ENCODE data around the gene LBX2.
A peak's percentile ranks its signal among the peaks of the same experiment; 100 is the strongest.
"Not testable (repeated sequence)": the region's sequence is repeated elsewhere in the genome, so short reads cannot be mapped to it uniquely, and the experiment has no call there.

The LBX2 gene

GRCh38 chr2:74471332-74472065 is 27.9 kb downstream of the LBX2 start:
- H3K9ac ChIP-seq (ENCODE audit: low read depth in 1 of 2, low read length in 2 of 2): peak overlapping the region; percentile 96 to 97
- no peaks in the 10 kb centered on the region for H3K9me3 ChIP-seq (ENCODE audit: control insufficient read depth in 1 of 2, low read length in 2 of 2)
- no peaks in the 10 kb centered on the region for H3K27me3 ChIP-seq (ENCODE audit: control insufficient read depth in 1 of 2, insufficient read depth in 2 of 2, low read length in 2 of 2)
- peaks cover 9 to 24% of the 10 kb centered on the region in 2 donors for H3K4me1 ChIP-seq (ENCODE audit: control insufficient read depth in 1 of 2, insufficient read depth in 2 of 2, low read length in 2 of 2)
- H3K27ac ChIP-seq (ENCODE audit: low read depth, low read length): peak overlapping the region; percentile 86
- H3K4me3 ChIP-seq (ENCODE audit: low read depth in 1 of 2, low read length in 2 of 2): peak overlapping the region; percentile 93 to 98
- H3K36me3 ChIP-seq (ENCODE audit: control insufficient read depth in 1 of 2, insufficient read depth in 2 of 2, low read length in 2 of 2): peaks cover 14 to 16% of the 10 kb centered on the region in 2 donors

GRCh38 chr2:74470742-74471141 is 28.7 kb downstream of the LBX2 start:
- Histone ChIP-seq H3K4me1 (ENCODE audit: control insufficient read depth in 1 of 2, insufficient read depth in 2 of 2, low read length in 2 of 2) (peaks cover 13 to 24% of the 10 kb centered on the region in 2 donors), H3K36me3 (ENCODE audit: control insufficient read depth in 1 of 2, insufficient read depth in 2 of 2, low read length in 2 of 2) (peaks cover 14 to 16% of the 10 kb centered on the region in 2 donors)
- H3K27ac ChIP-seq (ENCODE audit: low read depth, low read length); H3K27me3 ChIP-seq (ENCODE audit: control insufficient read depth in 1 of 2, insufficient read depth in 2 of 2, low read length in 2 of 2); H3K4me3 ChIP-seq (ENCODE audit: low read depth in 1 of 2, low read length in 2 of 2); H3K9ac ChIP-seq (ENCODE audit: low read depth in 1 of 2, low read length in 2 of 2); H3K9me3 ChIP-seq (ENCODE audit: control insufficient read depth in 1 of 2, low read length in 2 of 2): not testable (repeated sequence)

DNA sequence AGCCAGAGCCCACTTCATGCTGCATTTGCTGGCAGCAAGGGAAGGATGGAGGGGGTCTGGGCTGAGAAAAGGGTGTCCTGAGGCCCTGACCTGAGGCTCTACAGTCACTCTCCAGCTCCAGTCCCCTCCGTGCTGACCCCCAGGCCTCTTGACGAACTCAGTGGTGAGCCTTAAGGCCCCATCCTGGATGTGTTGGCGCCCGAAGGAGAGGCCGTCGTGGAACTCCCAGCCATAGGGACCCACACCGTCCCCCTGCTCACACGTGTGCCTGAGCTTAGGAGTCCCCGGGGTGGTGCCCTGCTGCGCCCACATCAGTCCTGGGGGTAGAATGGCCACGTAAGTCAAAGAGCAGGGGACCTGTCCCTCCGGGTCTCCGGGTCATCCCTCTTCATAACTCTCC is 35.0 kb downstream of the LBX2 start:
- peak overlapping the region; percentile 68 for H3K27ac ChIP-seq (ENCODE audit: low read depth, low read length)
- H3K27me3 ChIP-seq (ENCODE audit: control insufficient read depth in 1 of 2, insufficient read depth in 2 of 2, low read length in 2 of 2): no peaks in the 10 kb centered on the region
- H3K9me3 ChIP-seq (ENCODE audit: control insufficient read depth in 1 of 2, low read length in 2 of 2): no peaks in the 10 kb centered on the region

GRCh38 chr2:74462786-74463105 is 36.7 kb downstream of the LBX2 start:
- H3K36me3 ChIP-seq (ENCODE audit: control insufficient read depth in 1 of 2, insufficient read depth in 2 of 2, low read length in 2 of 2): peaks cover 11 to 25% of the 10 kb centered on the region in 2 donors
- H3K9me3 ChIP-seq (ENCODE audit: control insufficient read depth in 1 of 2, low read length in 2 of 2): no peaks in the 10 kb centered on the region
- no peak overlapping the region for H3K27ac ChIP-seq (ENCODE audit: low read depth, low read length)
- H3K27me3 ChIP-seq (ENCODE audit: control insufficient read depth in 1 of 2, insufficient read depth in 2 of 2, low read length in 2 of 2): no peaks in the 10 kb centered on the region
- H3K4me3 ChIP-seq (ENCODE audit: low read depth in 1 of 2, low read length in 2 of 2): peak overlapping the region; percentile 30 to 53
- peaks cover 22 to 34% of the 10 kb centered on the region in 2 donors for H3K4me1 ChIP-seq (ENCODE audit: control insufficient read depth in 1 of 2, insufficient read depth in 2 of 2, low read length in 2 of 2)
- H3K9ac ChIP-seq (ENCODE audit: low read depth in 1 of 2, low read length in 2 of 2): peak overlapping the region; percentile 50 to 60

More for the DNA sequence above, 35.0 kb downstream of the LBX2 start:
- H3K4me3 ChIP-seq (ENCODE audit: low read depth in 1 of 2, low read length in 2 of 2): peak overlapping the region; percentile 88 to 91
- H3K4me1 ChIP-seq (ENCODE audit: control insufficient read depth in 1 of 2, insufficient read depth in 2 of 2, low read length in 2 of 2): peaks cover 16 to 27% of the 10 kb centered on the region in 2 donors
- H3K9ac ChIP-seq (ENCODE audit: low read depth in 1 of 2, low read length in 2 of 2): peak overlapping the region; percentile 84 to 94
- peaks cover 11 to 25% of the 10 kb centered on the region in 2 donors for H3K36me3 ChIP-seq (ENCODE audit: control insufficient read depth in 1 of 2, insufficient read depth in 2 of 2, low read length in 2 of 2)

GRCh38 chr2:74462054-74462785 is 37.2 kb downstream of the LBX2 start:
- H3K27me3 ChIP-seq (ENCODE audit: control insufficient read depth in 1 of 2, insufficient read depth in 2 of 2, low read length in 2 of 2): no peaks in the 10 kb centered on the region
- peaks cover 22 to 35% of the 10 kb centered on the region in 2 donors for H3K4me1 ChIP-seq (ENCODE audit: control insufficient read depth in 1 of 2, insufficient read depth in 2 of 2, low read length in 2 of 2)
- H3K9me3 ChIP-seq (ENCODE audit: control insufficient read depth in 1 of 2, low read length in 2 of 2): no peaks in the 10 kb centered on the region
- H3K9ac ChIP-seq (ENCODE audit: low read depth in 1 of 2, low read length in 2 of 2): peak overlapping the region; percentile 50 to 60
- H3K36me3 ChIP-seq (ENCODE audit: control insufficient read depth in 1 of 2, insufficient read depth in 2 of 2, low read length in 2 of 2): peaks cover 11 to 25% of the 10 kb centered on the region in 2 donors
- H3K4me3 ChIP-seq (ENCODE audit: low read depth in 1 of 2, low read length in 2 of 2): peak overlapping the region in 1 of 2 donors; percentile 53
- H3K27ac ChIP-seq (ENCODE audit: low read depth, low read length): no peak overlapping the region

DNA sequence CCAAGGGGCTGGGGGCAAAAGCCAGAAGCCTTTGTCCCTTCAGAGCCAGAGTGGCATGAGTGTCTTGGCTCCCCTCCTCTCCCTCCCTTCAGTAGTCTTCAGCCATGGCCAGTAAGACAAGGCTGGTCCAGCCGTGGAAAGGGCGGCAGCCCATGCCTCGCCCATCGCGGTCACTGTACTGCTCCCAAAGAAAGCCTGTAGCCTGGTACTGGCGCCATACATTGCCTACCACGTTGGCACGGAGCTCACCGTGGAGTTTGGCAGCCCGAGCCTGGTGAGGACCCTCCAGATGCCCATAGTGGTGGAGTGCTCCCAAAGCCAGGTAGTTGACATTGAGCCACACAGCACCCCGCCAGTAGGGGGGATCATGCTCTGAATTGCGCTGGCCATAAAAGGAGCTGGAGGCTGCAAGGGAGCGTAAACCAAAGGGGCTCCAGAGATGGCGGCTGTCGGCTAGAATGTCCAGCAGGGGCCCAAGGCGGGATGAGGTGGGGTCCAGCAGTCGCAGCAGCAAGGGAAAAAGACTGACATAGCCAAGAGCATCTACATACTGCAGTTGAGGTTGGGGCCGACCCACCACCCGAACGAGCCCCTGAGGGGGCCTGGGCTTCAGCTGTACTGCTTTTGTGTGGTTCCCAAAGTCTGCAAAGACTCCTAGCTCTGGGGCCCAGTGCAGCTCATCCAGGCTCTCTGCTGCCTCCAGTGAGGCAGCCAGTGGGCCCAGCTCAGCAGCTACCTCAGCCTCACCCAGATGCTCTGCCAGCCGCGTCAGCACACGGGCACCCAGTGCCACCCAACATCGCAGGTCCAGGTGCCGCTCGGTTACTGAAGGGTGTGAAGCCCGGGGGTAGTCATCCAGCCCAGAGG is 38.0 kb downstream of the LBX2 start:
- Histone ChIP-seq H3K27me3 (ENCODE audit: control insufficient read depth in 1 of 2, insufficient read depth in 2 of 2, low read length in 2 of 2) (no peaks in the 10 kb centered on the region), H3K27ac (ENCODE audit: low read depth, low read length) (no peak overlapping the region), H3K9me3 (ENCODE audit: control insufficient read depth in 1 of 2, low read length in 2 of 2) (no peaks in the 10 kb centered on the region), H3K36me3 (ENCODE audit: control insufficient read depth in 1 of 2, insufficient read depth in 2 of 2, low read length in 2 of 2) (peaks cover 11 to 25% of the 10 kb centered on the region in 2 donors), H3K4me1 (ENCODE audit: control insufficient read depth in 1 of 2, insufficient read depth in 2 of 2, low read length in 2 of 2) (peaks cover 29 to 43% of the 10 kb centered on the region in 2 donors), H3K9ac (ENCODE audit: low read depth in 1 of 2, low read length in 2 of 2) (no peak overlapping the region), H3K4me3 (ENCODE audit: low read depth in 1 of 2, low read length in 2 of 2) (no peak overlapping the region)

DNA sequence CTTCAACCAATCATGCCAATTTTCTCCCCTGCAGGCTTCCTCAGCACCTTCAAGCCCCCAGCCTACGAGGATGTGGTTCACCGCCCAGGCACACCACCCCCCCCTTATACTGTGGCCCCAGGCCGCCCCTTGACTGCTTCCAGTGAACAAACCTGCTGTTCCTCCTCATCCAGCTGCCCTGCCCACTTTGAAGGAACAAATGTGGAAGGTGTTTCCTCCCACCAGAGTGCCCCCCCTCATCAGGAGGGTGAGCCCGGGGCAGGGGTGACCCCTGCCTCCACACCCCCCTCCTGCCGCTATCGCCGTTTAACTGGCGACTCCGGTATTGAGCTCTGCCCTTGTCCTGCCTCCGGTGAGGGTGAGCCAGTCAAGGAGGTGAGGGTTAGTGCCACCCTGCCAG is 39.2 kb downstream of the LBX2 start:
- H3K4me1 ChIP-seq (ENCODE audit: control insufficient read depth in 1 of 2, insufficient read depth in 2 of 2, low read length in 2 of 2): peaks cover 37 to 55% of the 10 kb centered on the region in 2 donors
- H3K27ac ChIP-seq (ENCODE audit: low read depth, low read length); H3K9ac ChIP-seq (ENCODE audit: low read depth in 1 of 2, low read length in 2 of 2); H3K27me3 ChIP-seq (ENCODE audit: control insufficient read depth in 1 of 2, insufficient read depth in 2 of 2, low read length in 2 of 2); H3K4me3 ChIP-seq (ENCODE audit: low read depth in 1 of 2, low read length in 2 of 2); H3K9me3 ChIP-seq (ENCODE audit: control insufficient read depth in 1 of 2, low read length in 2 of 2): not testable (repeated sequence)
- peaks cover 11 to 25% of the 10 kb centered on the region in 2 donors for H3K36me3 ChIP-seq (ENCODE audit: control insufficient read depth in 1 of 2, insufficient read depth in 2 of 2, low read length in 2 of 2)

DNA sequence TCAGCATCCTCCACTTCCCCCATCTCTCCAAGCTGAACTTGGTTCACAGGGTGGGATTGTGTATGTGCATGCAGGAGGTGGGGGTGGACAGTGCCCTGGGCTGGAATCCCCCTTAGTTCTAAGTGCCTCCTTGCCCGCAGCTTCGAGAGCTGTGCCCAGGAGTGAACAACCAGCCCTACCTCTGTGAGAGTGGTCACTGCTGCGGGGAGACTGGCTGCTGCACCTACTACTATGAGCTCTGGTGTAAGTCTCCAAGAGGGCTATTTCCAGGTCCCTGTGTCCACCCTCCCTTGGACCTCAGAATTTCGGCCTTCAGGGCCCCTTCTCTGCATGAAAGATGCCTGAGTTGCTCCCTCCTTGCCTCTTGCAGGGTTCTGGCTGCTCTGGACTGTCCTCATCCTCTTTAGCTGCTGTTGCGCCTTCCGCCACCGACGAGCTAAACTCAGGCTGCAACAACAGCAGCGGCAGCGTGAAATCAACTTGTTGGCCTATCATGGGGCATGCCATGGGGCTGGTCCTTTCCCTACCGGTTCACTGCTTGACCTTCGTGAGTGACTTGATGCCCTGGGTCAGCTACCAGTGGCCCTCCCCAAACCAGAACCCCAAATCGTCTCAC is 39.8 kb downstream of the LBX2 start:
- H3K9me3 ChIP-seq (ENCODE audit: control insufficient read depth in 1 of 2, low read length in 2 of 2); H3K27ac ChIP-seq (ENCODE audit: low read depth, low read length); H3K27me3 ChIP-seq (ENCODE audit: control insufficient read depth in 1 of 2, insufficient read depth in 2 of 2, low read length in 2 of 2): not testable (repeated sequence)
- Histone ChIP-seq H3K9ac (ENCODE audit: low read depth in 1 of 2, low read length in 2 of 2) (peak overlapping the region; percentile 26 to 84), H3K36me3 (ENCODE audit: control insufficient read depth in 1 of 2, insufficient read depth in 2 of 2, low read length in 2 of 2) (peaks cover 11 to 25% of the 10 kb centered on the region in 2 donors), H3K4me1 (ENCODE audit: control insufficient read depth in 1 of 2, insufficient read depth in 2 of 2, low read length in 2 of 2) (peaks cover 39 to 56% of the 10 kb centered on the region in 2 donors), H3K4me3 (ENCODE audit: low read depth in 1 of 2, low read length in 2 of 2) (peak overlapping the region; percentile 89 to 99)

DNA sequence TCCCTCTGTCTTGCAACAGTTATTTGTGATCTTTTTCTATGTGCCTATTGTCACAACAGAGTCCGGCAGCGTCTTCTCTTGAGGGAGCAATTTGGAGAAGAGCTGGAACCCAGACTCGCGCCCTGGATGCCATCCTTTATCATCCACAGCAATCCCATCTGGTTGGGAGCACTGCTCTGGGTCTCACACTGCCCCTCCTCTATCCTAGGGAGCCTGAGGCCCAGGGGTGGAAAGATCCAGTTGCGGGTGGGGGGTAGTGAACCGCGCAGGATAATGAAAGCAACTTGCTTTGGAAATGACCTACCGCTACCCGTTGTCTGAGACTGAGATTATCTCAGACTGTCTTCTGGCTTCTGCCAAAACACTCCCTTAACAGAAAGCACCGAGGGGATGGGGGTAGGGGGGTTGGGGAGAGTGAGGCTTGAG is 40.5 kb downstream of the LBX2 start:
- H3K9ac ChIP-seq (ENCODE audit: low read depth in 1 of 2, low read length in 2 of 2): peak overlapping the region; percentile 79 to 84
- H3K27ac ChIP-seq (ENCODE audit: low read depth, low read length): peak overlapping the region; percentile 28
- H3K36me3 ChIP-seq (ENCODE audit: control insufficient read depth in 1 of 2, insufficient read depth in 2 of 2, low read length in 2 of 2): peaks cover 11 to 25% of the 10 kb centered on the region in 2 donors
- H3K27me3 ChIP-seq (ENCODE audit: control insufficient read depth in 1 of 2, insufficient read depth in 2 of 2, low read length in 2 of 2): no peaks in the 10 kb centered on the region
- no peaks in the 10 kb centered on the region for H3K9me3 ChIP-seq (ENCODE audit: control insufficient read depth in 1 of 2, low read length in 2 of 2)
- H3K4me3 ChIP-seq (ENCODE audit: low read depth in 1 of 2, low read length in 2 of 2): peak overlapping the region; percentile 89 to 99
- peaks cover 39 to 53% of the 10 kb centered on the region in 2 donors for H3K4me1 ChIP-seq (ENCODE audit: control insufficient read depth in 1 of 2, insufficient read depth in 2 of 2, low read length in 2 of 2)
